ENCODE results near the gene FOXK2. TPM values are rescaled to one million over a fixed set of nuclear protein-coding genes. Genes with fewer than 3 reads are reported as not detected.
"Not testable (repeated sequence)": the region's sequence is repeated elsewhere in the genome, so short reads cannot be mapped to it uniquely, and the experiment has no call there.

The FOXK2 gene
- total RNA-seq, 1 experiment from 2014 or later, result 118 TPM

DNA sequence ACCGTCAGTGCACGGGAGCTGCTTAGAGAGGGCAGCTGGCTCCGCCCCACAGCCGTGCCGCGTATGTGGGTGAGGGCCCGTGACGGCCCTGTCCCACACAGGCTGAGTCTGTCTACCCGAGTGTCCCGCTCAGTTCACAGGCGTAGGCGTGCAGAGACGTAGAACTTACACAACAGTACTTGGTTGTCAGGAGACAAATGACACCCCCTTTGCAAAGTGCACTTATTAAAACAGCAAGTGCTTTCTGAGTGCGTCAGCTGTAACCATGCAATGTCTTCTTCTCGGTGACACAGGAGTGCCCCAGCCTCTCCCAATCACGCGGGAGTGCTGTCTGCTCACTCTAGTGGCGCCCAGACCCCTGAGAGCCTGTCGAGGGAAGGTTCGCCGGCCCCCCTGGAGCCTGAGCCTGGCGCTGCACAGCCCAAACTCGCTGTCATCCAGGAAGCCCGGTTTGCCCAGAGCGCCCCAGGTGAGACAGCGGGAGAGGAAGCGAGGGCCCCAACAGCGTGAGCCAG lies 64.2 kb downstream of the FOXK2 start:
- Mint-ChIP-seq H3K36me3 (ENCODE audit: insufficient read depth, unreplicated experiment) (peaks cover 85% of the 10 kb centered on the region), H3K4me1 (ENCODE audit: low read depth, unreplicated experiment) (no peaks in the 10 kb centered on the region), H3K27me3 (ENCODE audit: insufficient read depth, unreplicated experiment) (no peaks in the 10 kb centered on the region), H3K9me3 (ENCODE audit: unreplicated experiment) (no peaks in the 10 kb centered on the region), H3K4me3 (ENCODE audit: unreplicated experiment) (no peak overlapping the region), H3K27ac (ENCODE audit: unreplicated experiment) (no peak overlapping the region)
- CTCF ChIA-PET, result interaction anchor here (0.6 kb wide), 1 partner anchor 159 kb away, joined by 4 read pairs; no protein-coding TSS in a partner anchor
- Histone ChIP-seq H3K27me3 (replicated peaks; ENCODE audit: control insufficient read depth, insufficient read depth, low read length) (no peaks in the 10 kb centered on the region), H3K4me1 (no peaks in the 10 kb centered on the region), H3K36me3 (ENCODE audit: control insufficient read depth, insufficient read depth, low read length) (peaks cover 12% of the 10 kb centered on the region), H3K4me3 (ENCODE audit: low read depth, low read length) (no peak overlapping the region), H3K9me3 (no peaks in the 10 kb centered on the region)
- intact Hi-C loops (cut with micrococcal nuclease; ENCODE audit: unreplicated experiment), result no loop called here
- no TSS peak for BruUV-seq (replicated peaks)
- POLR2A ChIA-PET, result no interaction called here
- TF ChIP-seq, protein P1, sequence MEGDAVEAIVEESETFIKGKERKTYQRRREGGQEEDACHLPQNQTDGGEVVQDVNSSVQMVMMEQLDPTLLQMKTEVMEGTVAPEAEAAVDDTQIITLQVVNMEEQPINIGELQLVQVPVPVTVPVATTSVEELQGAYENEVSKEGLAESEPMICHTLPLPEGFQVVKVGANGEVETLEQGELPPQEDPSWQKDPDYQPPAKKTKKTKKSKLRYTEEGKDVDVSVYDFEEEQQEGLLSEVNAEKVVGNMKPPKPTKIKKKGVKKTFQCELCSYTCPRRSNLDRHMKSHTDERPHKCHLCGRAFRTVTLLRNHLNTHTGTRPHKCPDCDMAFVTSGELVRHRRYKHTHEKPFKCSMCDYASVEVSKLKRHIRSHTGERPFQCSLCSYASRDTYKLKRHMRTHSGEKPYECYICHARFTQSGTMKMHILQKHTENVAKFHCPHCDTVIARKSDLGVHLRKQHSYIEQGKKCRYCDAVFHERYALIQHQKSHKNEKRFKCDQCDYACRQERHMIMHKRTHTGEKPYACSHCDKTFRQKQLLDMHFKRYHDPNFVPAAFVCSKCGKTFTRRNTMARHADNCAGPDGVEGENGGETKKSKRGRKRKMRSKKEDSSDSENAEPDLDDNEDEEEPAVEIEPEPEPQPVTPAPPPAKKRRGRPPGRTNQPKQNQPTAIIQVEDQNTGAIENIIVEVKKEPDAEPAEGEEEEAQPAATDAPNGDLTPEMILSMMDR (IDR thresholded peaks at IDR 0.05; ENCODE audit: insufficient read depth in 1 of 2, low read depth in 1 of 2, low read length in 1 of 2, severe bottlenecking in 1 of 2, unreplicated experiment in 1 of 2), result no peak
- no peak for DNase-seq

DNA sequence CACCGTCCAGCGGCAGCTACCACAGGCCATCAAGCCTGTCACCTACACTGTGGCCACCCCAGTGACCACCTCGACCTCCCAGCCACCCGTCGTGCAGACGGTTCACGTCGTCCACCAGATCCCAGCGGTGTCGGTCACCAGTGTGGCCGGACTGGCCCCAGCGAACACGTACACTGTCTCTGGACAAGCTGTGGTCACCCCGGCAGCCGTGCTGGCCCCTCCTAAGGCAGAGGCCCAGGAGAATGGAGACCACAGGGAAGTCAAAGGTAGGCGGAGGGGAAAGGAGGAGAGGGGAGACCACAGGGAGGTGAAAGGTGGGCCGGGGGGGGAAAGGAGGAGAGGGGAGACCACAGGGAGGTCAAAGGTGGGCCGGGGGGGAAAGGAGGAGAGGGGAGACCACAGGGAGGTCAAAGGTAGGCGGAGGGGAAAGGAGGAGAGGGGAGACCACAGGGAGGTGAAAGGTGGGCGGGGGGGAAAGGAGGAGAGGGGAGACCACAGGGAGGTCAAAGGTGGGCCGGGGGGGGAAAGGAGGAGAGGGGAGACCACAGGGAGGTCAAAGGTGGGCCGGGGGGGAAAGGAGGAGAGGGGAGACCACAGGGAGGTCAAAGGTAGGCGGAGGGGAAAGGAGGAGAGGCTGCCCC lies 66.5 kb downstream of the FOXK2 start:
- H3K9me3 Mint-ChIP-seq (ENCODE audit: unreplicated experiment); BruUV-seq (replicated peaks); H3K4me1 ChIP-seq; DNase-seq; H3K27ac Mint-ChIP-seq (ENCODE audit: unreplicated experiment); H3K4me3 ChIP-seq (ENCODE audit: low read depth, low read length); H3K4me1 Mint-ChIP-seq (ENCODE audit: low read depth, unreplicated experiment); H3K27me3 Mint-ChIP-seq (ENCODE audit: insufficient read depth, unreplicated experiment); intact Hi-C loops (cut with micrococcal nuclease; ENCODE audit: unreplicated experiment); POLR2A ChIA-PET; H3K27me3 ChIP-seq (replicated peaks; ENCODE audit: control insufficient read depth, insufficient read depth, low read length); H3K9me3 ChIP-seq; CTCF ChIA-PET; H3K4me3 Mint-ChIP-seq (ENCODE audit: unreplicated experiment): not testable (repeated sequence)
- H3K36me3 Mint-ChIP-seq (ENCODE audit: insufficient read depth, unreplicated experiment), result peaks cover 87% of the 10 kb centered on the region
- peaks cover 11% of the 10 kb centered on the region for H3K36me3 ChIP-seq (ENCODE audit: control insufficient read depth, insufficient read depth, low read length)

DNA sequence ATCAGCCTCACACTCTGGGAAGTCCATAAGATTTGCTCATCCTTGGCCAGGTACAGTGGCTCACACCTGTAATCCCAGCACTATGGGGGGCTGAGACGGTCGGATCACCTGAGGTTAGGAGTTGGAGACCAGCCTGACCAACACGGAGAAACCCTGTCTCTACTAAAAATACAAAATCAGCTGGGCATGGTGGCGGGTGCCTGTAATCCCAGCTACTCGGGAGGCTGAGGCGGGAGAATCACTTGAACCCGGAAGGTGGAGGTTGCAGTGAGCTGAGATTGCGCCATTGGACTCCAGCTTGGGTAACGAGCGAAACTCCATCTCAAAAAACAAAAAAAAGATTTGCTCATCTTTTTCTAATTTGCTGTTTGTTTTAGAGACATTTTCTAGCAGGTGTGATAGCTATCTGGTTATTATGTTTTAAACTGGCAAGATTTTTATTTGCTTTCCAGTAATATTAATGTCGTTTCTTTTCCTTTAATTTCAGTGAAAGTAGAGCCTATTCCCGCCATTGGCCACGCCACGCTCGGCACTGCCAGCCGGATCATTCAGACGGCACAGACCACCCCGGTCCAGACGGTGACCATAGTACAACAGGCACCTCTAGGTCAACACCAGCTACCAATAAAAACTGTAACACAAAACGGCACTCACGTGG lies 67.2 kb downstream of the FOXK2 start:
- DNase-seq, result no peak
- intact Hi-C loops (cut with micrococcal nuclease; ENCODE audit: unreplicated experiment), result no loop called here
- Histone ChIP-seq H3K4me3 (ENCODE audit: low read depth, low read length) (no peak overlapping the region), H3K36me3 (ENCODE audit: control insufficient read depth, insufficient read depth, low read length) (peaks cover 11% of the 10 kb centered on the region), H3K27me3 (replicated peaks; ENCODE audit: control insufficient read depth, insufficient read depth, low read length) (no peaks in the 10 kb centered on the region), H3K9me3 (no peaks in the 10 kb centered on the region), H3K4me1 (no peaks in the 10 kb centered on the region)
- Mint-ChIP-seq H3K27ac (ENCODE audit: unreplicated experiment) (peak overlapping the region; percentile 30), H3K4me3 (ENCODE audit: unreplicated experiment) (no peak overlapping the region), H3K4me1 (ENCODE audit: low read depth, unreplicated experiment) (no peaks in the 10 kb centered on the region), H3K36me3 (ENCODE audit: insufficient read depth, unreplicated experiment) (peaks cover 83% of the 10 kb centered on the region), H3K27me3 (ENCODE audit: insufficient read depth, unreplicated experiment) (no peaks in the 10 kb centered on the region), H3K9me3 (ENCODE audit: unreplicated experiment) (no peaks in the 10 kb centered on the region)
- no TSS peak for BruUV-seq (replicated peaks)
- TF ChIP-seq, protein P1 (IDR thresholded peaks at IDR 0.05; ENCODE audit: insufficient read depth in 1 of 2, low read depth in 1 of 2, low read length in 1 of 2, severe bottlenecking in 1 of 2, unreplicated experiment in 1 of 2), result no peak
- ChIA-PET POLR2A (no interaction called here), CTCF (no interaction called here)
